ENCODE results near the gene THSD7B.

- no peak for TF ChIP-seq EP300 (IDR thresholded peaks at IDR 0.05; ENCODE audit: borderline replicate concordance)
- TF ChIP-seq RAD21 (IDR thresholded peaks at IDR 0.05; ENCODE audit: low read depth) = no peak
- TF ChIP-seq, protein P1, sequence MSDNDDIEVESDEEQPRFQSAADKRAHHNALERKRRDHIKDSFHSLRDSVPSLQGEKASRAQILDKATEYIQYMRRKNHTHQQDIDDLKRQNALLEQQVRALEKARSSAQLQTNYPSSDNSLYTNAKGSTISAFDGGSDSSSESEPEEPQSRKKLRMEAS (IDR thresholded peaks at IDR 0.05) = no peak
Observed at GRCh38 chr2:136809998-136810397, 44.7 kb downstream of the THSD7B start.
